Measurements from ENCODE around the gene DNAJC27.
A peak's percentile ranks its signal among the peaks of the same experiment; 100 is the strongest.
"Not testable (repeated sequence)": the region's sequence is repeated elsewhere in the genome, so short reads cannot be mapped to it uniquely, and the experiment has no call there.

Gene DNAJC27

DNA sequence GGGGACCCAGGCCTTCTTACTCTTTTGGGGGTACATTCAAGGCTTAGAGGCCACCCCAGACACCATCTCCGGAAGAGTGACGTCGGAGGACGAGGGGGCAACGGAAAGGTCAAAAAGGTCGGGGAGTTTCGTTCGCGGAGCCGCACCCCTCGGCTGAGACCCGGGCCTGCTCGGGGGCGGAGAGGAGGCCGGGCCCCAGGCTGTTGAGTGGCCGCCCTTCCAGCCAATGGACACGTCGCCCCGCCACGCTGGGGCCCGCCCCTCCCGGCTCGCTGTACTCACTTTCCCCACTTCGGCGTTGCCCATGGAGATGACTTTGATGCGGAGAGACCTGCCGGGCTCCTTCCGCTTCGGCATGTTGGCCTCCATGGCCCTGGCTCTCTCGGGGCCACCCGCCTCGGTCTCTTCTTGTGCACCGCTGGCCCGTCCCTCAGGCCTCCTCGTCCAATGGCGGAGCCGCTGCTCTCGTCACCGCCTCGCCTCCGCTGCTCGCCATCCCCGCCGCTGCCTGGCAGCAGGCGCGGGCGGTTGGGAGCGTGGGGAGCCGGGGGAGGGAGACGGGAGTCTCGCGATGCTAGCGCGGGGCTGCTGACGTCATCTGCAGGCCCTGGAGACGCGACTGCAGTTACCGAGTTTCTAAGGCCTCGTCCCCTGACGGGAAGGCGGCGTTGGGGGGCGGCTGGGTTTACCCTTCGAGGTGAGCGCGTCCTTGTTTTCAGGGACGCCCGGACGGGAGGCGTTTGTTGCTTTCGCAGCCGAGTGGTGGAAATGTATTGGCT is at the start of gene DNAJC27:
Gene DNAJC27, minus strand, starts transcription at position 420 of the 779 bp plus-strand sequence. Its CDS starts 51 bp downstream, at position 369.
- peak; percentile 90 for DNase-seq (ENCODE audit: low read depth)
- TF ChIP-seq, protein P1, sequence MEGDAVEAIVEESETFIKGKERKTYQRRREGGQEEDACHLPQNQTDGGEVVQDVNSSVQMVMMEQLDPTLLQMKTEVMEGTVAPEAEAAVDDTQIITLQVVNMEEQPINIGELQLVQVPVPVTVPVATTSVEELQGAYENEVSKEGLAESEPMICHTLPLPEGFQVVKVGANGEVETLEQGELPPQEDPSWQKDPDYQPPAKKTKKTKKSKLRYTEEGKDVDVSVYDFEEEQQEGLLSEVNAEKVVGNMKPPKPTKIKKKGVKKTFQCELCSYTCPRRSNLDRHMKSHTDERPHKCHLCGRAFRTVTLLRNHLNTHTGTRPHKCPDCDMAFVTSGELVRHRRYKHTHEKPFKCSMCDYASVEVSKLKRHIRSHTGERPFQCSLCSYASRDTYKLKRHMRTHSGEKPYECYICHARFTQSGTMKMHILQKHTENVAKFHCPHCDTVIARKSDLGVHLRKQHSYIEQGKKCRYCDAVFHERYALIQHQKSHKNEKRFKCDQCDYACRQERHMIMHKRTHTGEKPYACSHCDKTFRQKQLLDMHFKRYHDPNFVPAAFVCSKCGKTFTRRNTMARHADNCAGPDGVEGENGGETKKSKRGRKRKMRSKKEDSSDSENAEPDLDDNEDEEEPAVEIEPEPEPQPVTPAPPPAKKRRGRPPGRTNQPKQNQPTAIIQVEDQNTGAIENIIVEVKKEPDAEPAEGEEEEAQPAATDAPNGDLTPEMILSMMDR (conservative IDR thresholded peaks at IDR 0.05; ENCODE audit: low read depth, low read length), result no peak
- H3K4me3 ChIP-seq (ENCODE audit: low read length), result peak within 1 kb of the TSS; percentile 96

DNA sequence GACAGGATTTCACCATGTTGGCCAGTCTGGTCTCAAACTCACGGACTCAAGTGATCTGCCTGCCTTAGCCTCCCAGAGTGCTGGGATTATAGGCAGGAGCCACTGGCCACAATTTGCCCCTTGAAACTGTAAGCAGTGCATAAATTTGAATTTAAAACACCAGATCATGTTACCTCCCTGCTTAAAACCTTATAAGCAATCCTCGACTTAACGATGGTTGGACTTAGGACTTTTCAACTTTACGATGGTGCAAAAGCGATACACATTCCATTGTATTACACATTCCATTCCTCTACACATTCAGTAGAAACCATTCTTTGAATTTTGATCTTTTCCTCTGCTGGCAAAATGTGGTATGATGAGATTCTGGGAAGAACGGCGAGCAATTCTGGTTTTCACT is 46.9 kb upstream of the DNAJC27 start:
- no peak overlapping the region for H3K4me3 ChIP-seq (ENCODE audit: low read length)
- TF ChIP-seq, protein P1 (conservative IDR thresholded peaks at IDR 0.05; ENCODE audit: low read depth, low read length), result peak; percentile 17
- DNase-seq (ENCODE audit: low read depth), result peak; percentile 68

DNA sequence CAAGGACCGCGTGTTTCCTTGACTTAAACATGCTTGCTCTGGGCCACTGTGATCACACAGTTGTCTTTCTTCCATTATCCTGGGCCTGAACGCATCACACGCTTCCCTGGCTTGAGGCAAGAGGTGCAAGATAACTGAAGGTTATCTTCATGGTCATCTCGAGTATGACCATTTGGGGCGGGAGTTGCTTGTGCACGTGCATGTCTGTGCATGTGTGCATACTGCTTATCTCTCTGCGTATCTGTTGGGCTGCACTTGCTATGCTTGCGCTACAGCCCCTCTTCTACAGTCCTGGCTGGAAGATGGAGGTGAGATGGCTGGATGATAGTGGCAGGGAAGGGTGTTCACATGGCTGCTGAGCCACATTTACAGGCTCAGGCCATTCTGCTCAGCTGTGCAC is 42.9 kb upstream of the DNAJC27 start:
- TF ChIP-seq, protein P1 (conservative IDR thresholded peaks at IDR 0.05; ENCODE audit: low read depth, low read length), result no peak
- DNase-seq (ENCODE audit: low read depth), result no peak

DNA sequence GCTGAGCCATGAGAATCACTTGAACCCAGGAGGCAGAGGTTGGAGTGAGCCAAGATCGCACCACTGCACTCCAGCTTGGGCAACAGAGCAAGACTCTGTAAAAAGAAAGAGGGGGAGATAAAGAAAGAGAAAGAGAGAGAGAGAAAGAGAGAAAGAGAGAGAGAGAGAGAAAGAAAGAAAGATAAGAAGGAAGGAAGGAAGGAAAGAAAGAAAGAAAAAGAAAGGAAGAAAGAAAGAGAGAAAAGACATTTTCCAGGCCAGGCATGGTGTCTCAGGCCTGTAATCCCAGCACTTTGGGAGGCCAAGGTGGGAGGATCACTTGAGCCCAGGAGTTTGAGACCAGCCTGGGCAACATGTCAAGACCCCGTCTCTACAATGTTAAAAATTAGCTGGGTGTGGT is 39.6 kb upstream of the DNAJC27 start:
- DNase-seq (ENCODE audit: low read depth); H3K4me3 ChIP-seq (ENCODE audit: low read length): not testable (repeated sequence)

More for the DNA sequence above, 42.9 kb upstream of the DNAJC27 start:
- no peak overlapping the region for H3K4me3 ChIP-seq (ENCODE audit: low read length)

DNA sequence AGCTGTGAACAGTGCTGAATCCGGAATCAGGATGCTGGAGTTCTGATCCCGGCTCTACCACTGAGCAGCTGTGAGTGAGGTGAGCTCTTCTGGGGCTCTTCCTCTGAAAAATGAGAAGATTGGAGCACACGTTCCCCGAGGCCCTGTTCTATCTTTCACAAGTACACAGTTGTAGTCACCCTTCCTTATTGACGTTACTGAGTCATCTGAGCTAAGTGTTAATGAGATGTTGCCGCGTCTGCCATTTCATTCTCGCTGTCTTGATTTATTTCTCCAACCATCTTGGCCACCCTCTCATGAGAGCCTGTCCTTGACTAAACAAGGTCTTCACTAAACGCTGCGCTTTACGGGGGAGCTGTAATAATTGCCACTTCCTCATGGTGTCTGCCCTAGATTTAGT is 38.2 kb upstream of the DNAJC27 start:
- no peak overlapping the region for H3K4me3 ChIP-seq (ENCODE audit: low read length)
- TF ChIP-seq, protein P1 (conservative IDR thresholded peaks at IDR 0.05; ENCODE audit: low read depth, low read length), result no peak
- no peak for DNase-seq (ENCODE audit: low read depth)

DNA sequence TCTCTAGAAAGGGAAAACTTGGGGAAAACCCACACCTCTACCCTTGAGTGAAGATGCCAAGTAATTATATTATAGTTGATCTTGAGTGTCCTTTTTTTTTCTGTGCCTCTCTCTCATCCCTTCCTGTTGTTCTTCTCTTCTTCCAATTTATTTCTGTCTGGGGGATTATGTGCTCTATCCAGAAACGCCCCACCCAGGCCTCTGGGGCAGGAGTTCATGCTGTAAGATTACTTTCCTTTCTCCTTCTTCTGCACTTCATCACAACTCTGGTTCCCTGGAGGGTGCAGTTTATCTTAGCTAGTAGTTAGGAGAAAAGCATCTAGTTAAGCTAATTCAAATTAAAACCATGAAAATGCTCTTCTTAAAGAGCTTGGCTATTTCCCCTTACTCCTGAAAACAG is 30.3 kb upstream of the DNAJC27 start:
- TF ChIP-seq, protein P1 (conservative IDR thresholded peaks at IDR 0.05; ENCODE audit: low read depth, low read length), result no peak
- DNase-seq (ENCODE audit: low read depth), result no peak
- H3K4me3 ChIP-seq (ENCODE audit: low read length), result no peak overlapping the region

DNA sequence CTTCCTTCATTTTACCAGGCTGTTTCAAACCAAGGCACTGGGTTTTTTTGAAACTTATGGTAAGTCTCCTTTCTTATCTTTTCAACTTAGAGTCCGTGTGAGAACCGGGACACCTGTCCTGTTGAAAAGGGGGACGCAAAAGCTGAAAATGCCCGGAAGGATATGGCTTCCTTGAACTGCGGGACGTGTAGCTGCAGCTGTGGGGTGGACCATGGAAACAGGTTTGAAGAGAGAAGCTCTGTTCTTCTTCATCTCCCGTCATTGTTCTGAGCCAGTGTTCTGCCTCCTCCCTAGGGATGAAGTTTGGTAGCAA is 29.5 kb upstream of the DNAJC27 start:
- TF ChIP-seq, protein P1 (conservative IDR thresholded peaks at IDR 0.05; ENCODE audit: low read depth, low read length), result no peak
- no peak for DNase-seq (ENCODE audit: low read depth)
- H3K4me3 ChIP-seq (ENCODE audit: low read length), result no peak overlapping the region

Measured in retinal pigment epithelial cell (primary cell).